Effector memory CD4-positive, alpha-beta T cell (primary cell): ENCODE measurements around the gene FBXL7.

Experiments used
- DNase-seq, 3 donors: peaks; one replicate each; pipeline ENCODE4 v3.0.0-alpha.2; 2020
- H3K27ac ChIP-seq: 2 replicates; pipeline ENCODE4 v1.7.0; 2013; ENCODE audit warnings: mild to moderate bottlenecking, low read length, moderate library complexity; ENCODE audit not compliant: insufficient read depth, poor library complexity, severe bottlenecking
- H3K27me3 ChIP-seq: replicated peaks from 2 replicates; pipeline ENCODE4 v1.7.0; 2013; ENCODE audit warnings: mild to moderate bottlenecking, low read length; ENCODE audit not compliant: insufficient read depth, control insufficient read depth, poor library complexity, severe bottlenecking
- H3K36me3 ChIP-seq: 2 replicates; pipeline ENCODE4 v1.7.0; 2013; ENCODE audit warnings: mild to moderate bottlenecking, low read length, moderate library complexity; ENCODE audit not compliant: control insufficient read depth, insufficient read depth
- H3K4me1 ChIP-seq: 2 replicates; pipeline ENCODE4 v1.7.0; 2013; ENCODE audit warnings: low read length, mild to moderate bottlenecking; ENCODE audit not compliant: control insufficient read depth, insufficient read depth, poor library complexity, severe bottlenecking
- H3K4me3 ChIP-seq: 2 replicates; pipeline ENCODE4 v1.7.0; 2013; ENCODE audit warnings: low read length, low read depth, mild to moderate bottlenecking; ENCODE audit not compliant: insufficient read depth, poor library complexity, severe bottlenecking
- H3K9me3 ChIP-seq: 2 replicates; pipeline ENCODE4 v1.7.0; 2013; ENCODE audit warnings: mild to moderate bottlenecking, low read length, moderate library complexity; ENCODE audit not compliant: control insufficient read depth

The FBXL7 gene

DNA sequence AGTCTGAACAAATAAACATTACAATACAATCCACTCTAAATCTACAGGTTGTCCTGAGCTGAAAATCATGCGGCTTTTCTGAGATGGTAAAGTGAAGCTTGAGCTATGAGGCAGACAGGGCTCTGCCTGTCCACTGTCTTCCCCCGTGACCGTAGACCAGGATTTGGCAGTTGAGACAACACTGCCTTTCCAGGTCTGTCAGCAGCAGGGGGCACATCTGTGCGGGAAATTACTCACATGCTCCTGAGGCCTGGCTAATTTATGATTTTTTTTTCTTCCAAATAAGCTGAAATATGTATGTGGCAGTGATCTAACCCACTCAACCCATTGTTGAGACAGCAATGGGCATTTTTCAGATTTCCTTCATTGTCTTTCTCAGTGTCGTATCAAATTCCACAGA lies 307.9 kb downstream of the FBXL7 start:
- H3K9me3 ChIP-seq: no peaks in the 10 kb centered on the region
- H3K27me3 ChIP-seq: no peaks in the 10 kb centered on the region
- no peaks in the 10 kb centered on the region for H3K4me1 ChIP-seq
- H3K36me3 ChIP-seq: no peaks in the 10 kb centered on the region
- no peak overlapping the region for H3K4me3 ChIP-seq
- DNase-seq: no peak
- H3K27ac ChIP-seq: no peak overlapping the region

DNA sequence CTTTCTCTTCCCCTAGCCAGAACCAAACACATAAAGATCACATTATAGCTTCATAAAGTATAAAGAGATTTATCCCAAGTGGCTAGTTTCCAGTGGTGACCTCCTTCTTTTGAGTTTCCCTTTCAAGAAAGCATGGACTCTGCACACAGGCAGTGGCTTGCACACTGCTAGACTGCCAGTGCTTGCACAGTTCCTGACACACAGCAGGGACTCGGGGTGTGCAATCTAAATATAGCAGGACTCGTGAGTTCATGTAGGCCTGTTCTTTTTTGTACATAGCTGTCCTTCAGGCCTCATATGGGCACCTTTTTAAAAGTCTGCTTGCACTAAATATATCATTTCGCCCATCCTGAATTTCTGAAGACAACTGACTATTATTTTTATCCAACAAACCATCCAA lies 308.6 kb downstream of the FBXL7 start:
- Histone ChIP-seq H3K36me3 (no peaks in the 10 kb centered on the region), H3K4me1 (no peaks in the 10 kb centered on the region), H3K4me3 (no peak overlapping the region), H3K27me3 (no peaks in the 10 kb centered on the region), H3K27ac (no peak overlapping the region), H3K9me3 (no peaks in the 10 kb centered on the region)
- no peak for DNase-seq

DNA sequence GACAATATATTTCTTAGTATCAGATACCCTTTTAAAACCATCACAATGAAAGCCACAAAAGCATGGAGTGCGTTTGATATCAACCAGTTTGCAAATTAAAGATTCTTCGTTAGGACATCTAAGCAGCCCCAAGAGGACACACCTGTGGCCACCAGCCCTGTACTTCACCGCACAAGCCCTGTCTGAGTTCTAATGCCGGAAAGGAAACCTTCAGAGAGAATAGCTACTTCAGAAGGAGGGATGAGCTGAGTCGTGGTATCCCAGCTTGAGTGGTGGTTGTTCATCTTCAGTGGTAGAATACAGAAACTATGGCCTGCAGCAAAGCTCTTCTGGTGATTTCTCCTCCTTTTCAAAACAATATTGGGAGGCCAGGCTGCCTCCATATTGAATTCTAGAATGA lies 319.6 kb downstream of the FBXL7 start:
- no peaks in the 10 kb centered on the region for H3K4me1 ChIP-seq
- H3K27ac ChIP-seq: no peak overlapping the region
- H3K4me3 ChIP-seq: no peak overlapping the region
- H3K27me3 ChIP-seq: no peaks in the 10 kb centered on the region
- no peak for DNase-seq
- H3K9me3 ChIP-seq: no peaks in the 10 kb centered on the region
- no peaks in the 10 kb centered on the region for H3K36me3 ChIP-seq

DNA sequence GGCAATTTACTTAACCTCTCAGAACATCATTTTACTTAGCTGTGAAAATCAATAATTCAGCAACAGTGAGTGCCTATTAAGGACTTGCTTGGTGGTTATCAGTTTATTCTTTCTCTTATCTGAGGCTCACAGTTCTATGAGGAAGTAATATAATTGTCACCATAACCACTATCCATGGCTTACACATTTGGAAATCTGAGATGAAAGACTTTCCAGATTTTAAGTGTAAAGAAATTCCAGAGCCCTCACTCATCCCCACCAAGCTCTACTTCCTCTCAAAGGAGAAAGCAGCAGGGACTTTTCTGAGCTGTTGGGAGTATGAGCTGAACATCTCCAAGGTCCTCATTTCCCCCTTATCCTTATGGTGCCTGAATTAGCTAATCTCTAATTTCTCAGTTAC lies 321.5 kb downstream of the FBXL7 start:
- no peak overlapping the region for H3K27ac ChIP-seq
- no peaks in the 10 kb centered on the region for H3K27me3 ChIP-seq
- DNase-seq: no peak
- no peak overlapping the region for H3K4me3 ChIP-seq
- H3K4me1 ChIP-seq: no peaks in the 10 kb centered on the region
- H3K36me3 ChIP-seq: no peaks in the 10 kb centered on the region
- H3K9me3 ChIP-seq: no peaks in the 10 kb centered on the region

DNA sequence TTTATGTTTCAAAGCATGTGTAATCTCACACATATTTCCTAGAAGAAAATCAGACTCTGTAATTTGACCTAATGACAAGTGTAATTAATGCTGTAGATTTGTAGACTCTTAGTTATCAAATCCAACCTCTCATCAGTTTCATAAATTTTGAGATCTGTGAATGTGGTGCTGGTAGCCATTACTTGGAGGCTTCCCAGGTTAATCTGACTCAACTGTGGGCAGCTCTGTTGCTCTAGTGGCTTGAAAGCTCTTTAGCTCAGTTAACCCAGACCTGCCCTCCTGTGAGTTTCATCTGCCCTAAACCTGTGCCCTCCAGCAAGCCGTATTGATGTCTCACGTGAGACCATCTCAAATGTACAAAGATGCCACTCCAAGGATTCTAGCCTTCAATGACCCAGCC lies 323.4 kb downstream of the FBXL7 start:
- H3K4me1 ChIP-seq: no peaks in the 10 kb centered on the region
- no peak for DNase-seq
- no peaks in the 10 kb centered on the region for H3K36me3 ChIP-seq
- no peaks in the 10 kb centered on the region for H3K9me3 ChIP-seq
- no peak overlapping the region for H3K27ac ChIP-seq
- no peaks in the 10 kb centered on the region for H3K27me3 ChIP-seq
- H3K4me3 ChIP-seq: no peak overlapping the region

DNA sequence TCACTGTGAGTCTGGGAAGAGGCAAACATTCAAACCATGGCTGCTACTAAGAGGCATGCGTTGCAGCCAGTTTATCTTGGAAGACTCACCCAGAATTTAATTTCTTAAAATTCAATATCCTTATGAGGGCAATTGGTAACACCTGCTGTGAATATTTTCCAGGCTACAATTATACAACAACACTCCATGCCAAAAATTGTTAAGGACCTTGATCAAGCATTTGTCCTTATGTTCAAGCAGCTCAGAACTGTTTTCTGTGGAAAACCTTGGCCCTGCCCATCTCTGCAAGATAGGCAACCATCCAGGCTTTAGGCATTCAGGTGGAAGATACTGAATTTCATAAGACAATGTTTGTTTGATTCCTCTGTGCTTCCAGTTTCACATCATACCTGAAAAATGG lies 327.8 kb downstream of the FBXL7 start:
- Histone ChIP-seq H3K4me1 (no peaks in the 10 kb centered on the region), H3K36me3 (no peaks in the 10 kb centered on the region), H3K9me3 (no peaks in the 10 kb centered on the region), H3K4me3 (no peak overlapping the region), H3K27ac (no peak overlapping the region), H3K27me3 (no peaks in the 10 kb centered on the region)
- DNase-seq: no peak

DNA sequence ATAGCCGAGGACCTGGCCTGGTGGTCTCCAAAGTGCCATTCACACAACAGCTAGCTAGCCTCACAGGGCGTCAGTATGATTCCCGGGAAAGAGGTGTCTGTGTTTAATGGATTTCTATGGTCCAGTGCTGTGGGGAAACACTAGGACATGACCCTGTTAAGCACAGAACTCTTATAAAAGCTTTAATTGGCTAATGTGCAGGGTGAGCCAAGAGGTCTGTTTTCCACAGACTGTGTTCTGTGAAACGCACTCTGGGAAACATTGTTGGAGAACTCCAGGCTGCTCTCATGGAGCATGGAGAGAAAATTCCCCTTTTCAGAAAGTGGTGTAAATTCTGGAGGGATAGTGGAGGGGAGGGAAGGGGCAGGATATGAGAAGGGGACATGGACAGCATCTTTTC lies 331.4 kb downstream of the FBXL7 start:
- H3K4me1 ChIP-seq: no peaks in the 10 kb centered on the region
- no peak for DNase-seq
- H3K27me3 ChIP-seq: no peaks in the 10 kb centered on the region
- H3K4me3 ChIP-seq: no peak overlapping the region
- H3K27ac ChIP-seq: no peak overlapping the region
- no peaks in the 10 kb centered on the region for H3K36me3 ChIP-seq
- no peaks in the 10 kb centered on the region for H3K9me3 ChIP-seq

DNA sequence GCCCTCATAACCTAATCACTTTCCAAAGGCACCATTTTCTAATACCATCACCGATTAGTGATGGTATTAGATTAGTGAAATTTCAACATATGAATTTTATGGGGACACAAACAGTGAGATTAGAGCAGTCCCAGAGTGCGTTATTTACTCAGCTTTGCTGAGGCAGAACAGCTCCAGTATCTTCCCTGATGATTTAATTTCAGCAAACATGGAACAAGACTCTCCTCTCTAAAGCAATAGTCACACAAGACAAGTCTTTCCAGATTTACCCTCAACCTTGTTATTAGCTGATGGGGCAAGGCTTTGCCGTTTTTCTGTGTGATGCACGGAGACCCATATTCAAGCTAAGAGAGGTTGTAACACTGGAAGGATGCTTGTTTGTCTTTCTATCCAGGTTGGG lies 333.4 kb downstream of the FBXL7 start:
- Histone ChIP-seq H3K27ac (no peak overlapping the region), H3K36me3 (no peaks in the 10 kb centered on the region), H3K4me3 (no peak overlapping the region), H3K9me3 (no peaks in the 10 kb centered on the region), H3K27me3 (no peaks in the 10 kb centered on the region), H3K4me1 (no peaks in the 10 kb centered on the region)
- DNase-seq: no peak

DNA sequence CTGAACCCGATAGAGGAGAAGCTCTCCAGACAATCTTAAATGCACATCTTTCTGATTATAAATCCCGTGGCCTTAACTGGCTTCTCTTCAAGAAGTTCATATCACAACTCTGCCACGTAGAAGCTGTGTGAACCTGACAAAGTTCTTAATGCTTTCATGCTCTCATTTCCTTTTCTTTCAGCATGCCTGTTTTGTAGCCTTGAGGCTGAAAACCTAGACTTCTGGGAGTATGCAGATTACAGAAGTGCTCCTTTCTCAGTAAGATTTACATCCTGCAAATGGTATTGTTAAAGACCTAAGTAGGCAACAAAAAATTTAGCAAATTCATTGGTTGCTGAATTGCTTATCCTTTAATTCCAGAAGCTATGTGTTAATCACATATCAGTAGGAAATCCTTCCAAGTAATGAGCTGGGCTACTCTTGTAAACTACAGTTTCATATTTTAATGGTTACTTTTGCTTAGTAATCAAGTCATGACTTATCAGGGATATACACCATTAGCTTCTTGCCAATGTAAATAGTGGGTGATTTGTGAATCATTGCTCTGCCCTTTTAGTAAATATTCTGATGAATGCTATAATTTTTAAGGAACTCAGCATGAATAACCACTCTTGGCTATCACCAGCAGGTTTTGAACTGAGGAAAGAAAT lies 334.7 kb downstream of the FBXL7 start:
- Histone ChIP-seq H3K27me3 (no peaks in the 10 kb centered on the region), H3K36me3 (no peaks in the 10 kb centered on the region), H3K4me3 (no peak overlapping the region), H3K4me1 (no peaks in the 10 kb centered on the region), H3K27ac (no peak overlapping the region), H3K9me3 (no peaks in the 10 kb centered on the region)
- no peak for DNase-seq

DNA sequence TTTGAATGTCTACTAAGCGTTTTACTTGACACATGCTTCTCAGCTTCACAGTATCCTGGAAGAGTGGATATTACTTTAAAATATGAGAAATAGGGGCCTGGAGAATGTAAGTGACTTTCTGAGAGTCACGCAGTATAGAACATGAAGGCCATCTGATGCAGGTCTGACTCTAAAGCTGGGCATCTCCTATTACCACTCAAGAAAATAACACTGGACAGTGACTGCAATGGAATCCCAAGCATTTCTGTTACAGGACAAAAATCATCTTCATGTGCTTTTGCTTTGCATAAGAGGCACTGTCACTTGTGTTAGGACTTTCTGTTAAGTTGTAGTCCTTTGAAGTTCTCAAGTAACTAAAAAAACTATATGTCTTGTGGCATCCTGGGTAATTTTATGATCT lies 335.5 kb downstream of the FBXL7 start:
- H3K27ac ChIP-seq: no peak overlapping the region
- no peaks in the 10 kb centered on the region for H3K36me3 ChIP-seq
- no peaks in the 10 kb centered on the region for H3K9me3 ChIP-seq
- DNase-seq: no peak
- H3K4me3 ChIP-seq: no peak overlapping the region
- H3K27me3 ChIP-seq: no peaks in the 10 kb centered on the region
- H3K4me1 ChIP-seq: no peaks in the 10 kb centered on the region
